ENCODE data around the gene ETNK2.
A peak's percentile ranks its signal among the peaks of the same experiment; 100 is the strongest.

ETNK2 gene

DNA sequence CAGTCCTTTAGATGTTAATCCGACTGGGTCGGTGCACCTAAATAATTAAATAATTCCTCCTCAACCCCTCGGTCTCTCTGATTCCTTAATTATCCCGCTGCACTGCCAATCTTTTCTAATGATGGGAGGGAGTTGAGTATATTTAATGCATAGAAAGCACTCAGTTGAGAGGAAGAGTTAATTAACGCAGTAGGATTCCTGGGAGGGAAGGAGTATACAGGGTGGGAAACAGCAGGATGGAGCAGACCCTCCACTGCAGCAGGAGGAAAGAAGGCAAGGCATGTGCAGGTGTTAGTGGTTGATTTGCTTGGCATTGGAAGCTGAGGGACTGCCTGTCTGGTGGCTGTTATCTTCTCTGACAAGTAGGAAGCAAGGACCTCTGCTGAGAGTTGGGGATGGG, 24.2 kb upstream of the ETNK2 start:
- no peak for DNase-seq (ENCODE audit: low spot score)

- no peak for DNase-seq (ENCODE audit: low spot score)
Observed at GRCh38 chr1:204174958-204175357, 23.1 kb upstream of the ETNK2 start.

- DNase-seq (ENCODE audit: low spot score) = no peak
Observed at GRCh38 chr1:204172404-204173029, 20.7 kb upstream of the ETNK2 start.

DNA sequence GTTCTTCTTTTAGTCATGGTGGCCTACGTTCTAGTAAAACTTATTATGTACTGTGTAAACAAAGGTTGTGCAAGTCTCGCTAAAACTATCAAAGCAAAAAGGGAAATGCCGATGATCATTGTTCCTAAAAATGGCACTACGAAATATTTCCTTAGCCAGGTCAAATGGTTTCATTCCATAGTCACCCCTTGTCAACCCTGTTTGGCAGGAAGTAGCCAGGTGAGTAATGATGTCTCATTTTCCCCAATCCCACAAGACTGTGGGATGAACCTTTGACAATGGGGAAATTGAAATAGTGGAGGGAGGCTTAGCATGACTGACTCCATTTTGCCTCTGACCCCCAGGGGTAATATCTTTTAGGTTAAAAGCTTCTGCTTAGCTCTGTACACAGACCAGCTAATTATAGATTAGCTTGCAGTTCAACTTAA, 19.9 kb upstream of the ETNK2 start:
- no peak for DNase-seq (ENCODE audit: low spot score)

GRCh38 chr1:204170494-204171155, 18.8 kb upstream of the ETNK2 start:
- no peak for DNase-seq (ENCODE audit: low spot score)

- DNase-seq (ENCODE audit: low spot score) = no peak
Observed at GRCh38 chr1:204169858-204170257, 18.0 kb upstream of the ETNK2 start.

DNA sequence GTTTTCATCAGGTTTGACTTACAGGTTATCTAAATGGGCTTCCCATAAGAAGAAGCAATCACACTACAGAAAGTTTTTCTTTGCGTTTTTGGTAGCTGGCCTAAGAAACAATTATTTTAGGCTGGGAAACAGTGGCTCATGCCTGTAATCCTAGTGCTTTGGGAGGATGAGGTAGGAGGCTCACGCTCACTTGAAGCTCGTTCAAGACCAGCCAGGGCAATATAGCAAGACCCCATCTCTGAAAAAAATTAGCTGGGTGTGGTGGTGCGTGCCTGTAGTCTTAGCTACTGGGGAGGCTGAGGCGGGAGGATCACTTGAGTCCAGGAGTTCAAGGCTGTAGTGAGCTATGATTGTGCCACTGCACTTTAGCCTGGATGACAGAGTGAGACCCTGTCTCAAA, 15.9 kb upstream of the ETNK2 start:
- DNase-seq (ENCODE audit: low spot score) = no peak

GRCh38 chr1:204166219-204166618, 14.4 kb upstream of the ETNK2 start, which contains the start of gene REN:
Gene REN, minus strand, starts transcription at chr1:204166337. Its CDS starts 44 bp downstream, at chr1:204166293.
- DNase-seq (ENCODE audit: low spot score) = no peak

DNA sequence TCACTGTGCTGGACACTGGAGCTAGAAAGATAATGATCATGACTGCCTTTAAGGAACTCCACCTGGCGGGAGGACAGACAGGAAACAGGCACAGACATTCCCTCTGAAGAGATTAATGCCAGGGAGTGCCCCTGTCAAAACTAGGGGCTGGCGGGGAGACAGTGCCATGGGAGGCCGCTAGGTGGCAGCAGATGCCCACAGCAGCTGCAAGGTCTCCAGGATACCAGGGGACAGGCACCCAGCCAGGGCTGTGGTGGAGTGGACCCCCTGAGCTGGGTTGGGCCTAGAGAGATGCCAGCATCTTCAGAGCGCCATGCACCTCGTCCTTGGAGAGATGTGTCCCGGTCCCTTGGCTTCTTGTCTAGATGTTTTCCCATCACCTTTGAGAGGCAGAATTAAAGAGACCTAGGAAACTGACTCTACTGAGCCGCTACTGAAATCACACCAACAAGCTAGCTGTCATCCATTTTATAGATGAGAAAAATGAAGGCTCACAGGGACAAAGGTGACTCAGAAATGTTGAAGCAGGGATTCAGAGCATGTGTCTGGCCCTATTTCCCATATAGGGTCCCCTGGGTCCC, 10.7 kb upstream of the ETNK2 start:
- DNase-seq (ENCODE audit: low spot score) = peak; percentile 93

DNA sequence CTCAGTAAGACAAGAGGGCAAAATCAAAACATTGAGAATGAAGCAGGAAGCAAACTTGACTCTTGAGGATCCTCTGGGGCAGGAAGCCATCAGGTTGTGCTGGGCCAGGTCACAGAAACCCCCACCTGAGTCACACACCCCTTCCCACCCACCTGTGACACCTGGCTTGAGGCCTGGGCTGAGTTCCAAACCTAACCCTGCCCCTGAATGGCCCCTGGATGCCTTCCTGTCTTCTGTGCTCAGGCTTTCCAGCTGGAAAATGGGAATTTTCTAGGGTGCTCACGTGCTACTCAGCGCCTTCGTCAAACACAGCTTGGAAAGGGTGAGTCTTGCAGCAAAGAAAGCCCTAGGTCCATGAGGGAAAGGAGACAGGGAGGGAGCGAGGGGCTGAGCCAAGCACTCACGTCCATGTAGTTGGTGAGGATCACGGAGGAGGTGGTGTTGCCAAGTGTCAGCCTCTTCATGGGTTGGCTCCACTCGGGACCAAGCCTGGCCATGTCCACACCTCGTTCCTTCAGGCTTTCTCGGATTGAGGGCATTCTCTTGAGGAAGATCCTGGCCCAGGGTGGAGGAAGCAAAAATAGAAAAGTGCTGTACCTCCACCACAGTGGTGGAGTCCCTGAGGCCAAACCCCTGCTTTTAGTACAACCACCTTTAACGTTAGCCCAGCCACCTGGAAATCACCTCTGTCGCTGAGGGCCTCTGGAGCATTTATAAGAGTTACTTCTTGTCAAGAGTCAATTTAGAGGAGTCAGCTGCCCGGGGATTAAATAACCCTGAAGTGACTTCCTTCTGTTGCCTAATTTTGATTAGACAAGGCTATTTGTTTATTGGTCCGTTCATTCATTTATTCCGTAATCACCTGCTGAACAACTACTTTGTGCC, 10.0 kb upstream of the ETNK2 start:
- no peak for DNase-seq (ENCODE audit: low spot score)

- no peak for DNase-seq (ENCODE audit: low spot score)
Observed at GRCh38 chr1:204157962-204158361, 6.1 kb upstream of the ETNK2 start.

GRCh38 chr1:204155881-204156280, 4.0 kb upstream of the ETNK2 start:
- no peak for DNase-seq (ENCODE audit: low spot score)

DNA sequence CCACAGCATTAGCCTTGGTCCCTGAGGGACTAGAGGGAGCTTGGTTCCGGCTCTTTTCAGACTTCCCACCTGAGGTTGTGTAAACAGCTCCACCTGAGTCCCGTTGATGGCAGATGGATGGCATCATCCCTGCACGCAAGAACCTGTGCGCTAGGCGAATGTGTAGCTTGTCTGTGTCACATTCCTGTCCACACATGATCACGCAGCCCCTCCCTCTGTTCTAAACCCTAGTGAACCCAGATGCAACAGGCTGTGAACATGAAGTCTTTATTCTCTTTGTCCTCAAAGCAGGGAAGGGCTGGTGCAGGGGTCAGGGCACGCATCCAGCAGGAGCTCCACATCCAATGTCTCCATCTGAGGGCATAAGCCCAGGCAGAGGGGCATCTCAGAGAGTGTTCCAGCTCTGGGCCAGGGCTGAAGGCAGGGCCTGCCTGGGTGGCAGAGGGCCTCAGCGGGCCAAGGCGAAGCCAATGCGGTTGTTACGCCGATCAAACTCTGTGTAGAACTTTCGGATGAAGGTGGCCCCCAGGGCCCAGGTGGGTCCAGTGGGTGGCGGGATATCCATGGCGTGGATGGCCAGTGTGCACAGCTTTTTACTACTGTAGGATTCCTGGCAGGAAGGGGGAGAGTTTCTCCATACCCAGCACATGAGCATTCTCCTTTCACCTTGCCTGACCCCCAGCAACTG, 2.9 kb upstream of the ETNK2 start:
- DNase-seq (ENCODE audit: low spot score) = no peak

- no peak for DNase-seq (ENCODE audit: low spot score)
Observed at GRCh38 chr1:204153667-204154066, 1.8 kb upstream of the ETNK2 start.

- DNase-seq (ENCODE audit: low spot score) = no peak
Observed at GRCh38 chr1:204152310-204153044, 633 bp upstream of the ETNK2 start.

- no peak for DNase-seq (ENCODE audit: low spot score)
Observed at GRCh38 chr1:204150702-204151551, 917 bp downstream of the ETNK2 start.

GRCh38 chr1:204149635-204150565, 1.9 kb downstream of the ETNK2 start:
- no peak for DNase-seq (ENCODE audit: low spot score)

GRCh38 chr1:204149107-204149506, 2.7 kb downstream of the ETNK2 start:
- no peak for DNase-seq (ENCODE audit: low spot score)

Measured in HuH-7 (cell line).